HG03066 (cell line): Measurements from ENCODE around the gene PCDHA10.
"Not testable (repeated sequence)": the region's sequence is repeated elsewhere in the genome, so short reads cannot be mapped to it uniquely, and the experiment has no call there.

Experiments used
- ATAC-seq: cut with Tn5 transposase; IDR thresholded peaks from one replicate; pipeline ENCODE4 v1.9.1; 2021; ENCODE audit warnings: low read depth; ENCODE audit not compliant: unreplicated experiment

The PCDHA10 gene

DNA sequence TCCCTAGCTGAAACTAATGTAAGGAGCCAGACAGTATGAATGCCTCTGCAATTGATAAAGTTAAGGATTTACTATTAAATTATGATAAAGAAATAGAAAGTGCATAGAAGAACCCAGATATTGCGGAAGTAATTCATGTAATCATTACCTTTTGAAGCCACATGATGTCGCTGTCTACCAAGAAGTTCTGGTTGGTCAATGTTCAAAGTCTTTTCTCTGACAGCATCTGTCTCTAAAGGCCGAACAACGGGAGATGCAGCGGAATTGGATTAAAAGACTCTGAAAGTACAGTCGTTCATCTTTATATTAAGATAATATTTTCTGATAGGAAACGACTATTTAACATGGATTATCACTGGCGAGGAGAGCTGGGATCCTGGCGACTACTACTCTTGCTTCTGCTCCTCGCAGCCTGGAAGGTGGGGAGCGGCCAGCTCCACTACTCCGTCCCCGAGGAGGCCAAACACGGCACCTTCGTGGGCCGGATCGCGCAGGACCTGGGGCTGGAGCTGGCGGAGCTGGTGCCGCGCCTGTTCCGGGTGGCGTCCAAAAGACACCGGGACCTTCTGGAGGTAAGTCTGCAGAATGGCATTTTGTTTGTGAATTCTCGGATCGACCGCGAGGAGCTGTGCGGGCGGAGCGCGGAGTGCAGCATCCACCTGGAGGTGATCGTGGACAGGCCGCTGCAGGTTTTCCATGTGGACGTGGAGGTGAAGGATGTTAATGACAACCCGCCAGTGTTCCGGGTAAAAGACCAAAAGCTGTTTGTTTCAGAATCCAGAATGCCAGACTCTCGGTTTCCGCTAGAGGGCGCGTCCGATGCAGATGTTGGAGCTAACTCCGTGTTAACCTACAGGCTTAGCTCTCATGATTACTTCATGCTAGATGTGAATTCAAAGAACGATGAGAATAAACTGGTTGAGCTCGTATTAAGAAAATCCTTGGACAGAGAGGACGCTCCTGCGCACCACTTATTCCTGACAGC, 14.4 kb upstream of the PCDHA10 start, which contains the start of gene PCDHA8:
Gene PCDHA8, plus strand, starts transcription at position 210 of the 985 bp plus-strand sequence. Its CDS starts 135 bp downstream, at position 345.
- no peak for ATAC-seq

- ATAC-seq: no peak
These were observed 12.6 kb upstream of the PCDHA10 start for GRCh38 chr5:140842798-140843733.

DNA sequence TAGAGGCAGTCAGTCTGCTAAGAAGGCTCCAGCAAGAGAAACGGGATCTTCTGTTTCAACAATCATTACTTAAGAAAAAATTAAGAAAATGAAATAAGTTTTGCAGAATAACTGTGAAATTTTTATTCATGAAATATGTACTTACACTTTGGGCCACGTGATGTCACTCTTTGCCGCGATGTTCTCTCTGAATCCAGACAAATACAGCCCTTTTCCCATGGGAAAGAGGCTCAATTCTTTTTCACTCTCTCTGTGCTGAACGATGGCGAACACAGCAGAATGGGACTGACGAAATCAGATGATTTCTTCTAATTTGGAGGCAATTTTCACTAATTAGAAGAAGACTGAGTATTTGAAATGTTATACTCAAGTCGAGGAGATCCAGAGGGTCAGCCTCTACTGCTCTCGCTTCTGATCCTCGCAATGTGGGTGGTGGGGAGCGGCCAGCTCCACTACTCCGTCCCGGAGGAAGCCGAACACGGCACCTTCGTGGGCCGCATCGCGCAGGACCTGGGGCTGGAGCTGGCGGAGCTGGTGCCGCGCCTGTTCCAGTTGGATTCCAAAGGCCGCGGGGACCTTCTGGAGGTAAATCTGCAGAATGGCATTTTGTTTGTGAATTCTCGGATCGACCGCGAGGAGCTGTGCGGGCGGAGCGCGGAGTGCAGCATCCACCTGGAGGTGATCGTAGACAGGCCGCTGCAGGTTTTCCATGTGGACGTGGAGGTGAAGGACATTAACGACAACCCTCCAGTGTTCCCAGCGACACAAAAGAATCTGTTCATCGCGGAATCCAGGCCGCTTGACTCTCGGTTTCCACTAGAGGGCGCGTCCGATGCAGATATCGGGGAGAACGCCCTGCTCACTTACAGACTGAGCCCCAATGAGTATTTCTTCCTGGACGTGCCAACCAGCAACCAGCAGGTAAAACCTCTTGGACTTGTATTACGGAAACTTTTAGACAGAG, 7.3 kb upstream of the PCDHA10 start, which contains the start of gene PCDHA9:
Gene PCDHA9, plus strand, starts transcription at position 244 of the 964 bp plus-strand sequence. Its CDS starts 114 bp downstream, at position 358.
- ATAC-seq: not testable (repeated sequence)

GRCh38 chr5:140849831-140850634, 5.7 kb upstream of the PCDHA10 start:
- ATAC-seq: not testable (repeated sequence)

- ATAC-seq: no peak
These were observed 1.7 kb downstream of the PCDHA10 start for GRCh38 chr5:140857177-140857986.

DNA sequence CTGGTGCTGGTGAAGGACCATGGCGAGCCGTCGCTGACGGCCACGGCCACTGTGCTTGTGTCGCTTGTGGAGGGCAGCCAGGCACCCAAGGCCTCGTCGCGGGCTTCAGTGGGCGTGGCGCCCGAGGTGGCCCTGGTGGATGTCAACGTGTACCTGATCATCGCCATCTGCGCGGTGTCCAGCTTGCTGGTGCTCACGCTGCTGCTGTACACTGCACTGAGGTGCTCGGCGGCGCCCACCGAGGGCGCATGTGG, 2.2 kb downstream of the PCDHA10 start:
- ATAC-seq: no peak

GRCh38 chr5:140862441-140863295, 7.0 kb downstream of the PCDHA10 start:
- ATAC-seq: no peak

- ATAC-seq: no peak
These were observed 13.2 kb downstream of the PCDHA10 start, which contains the start of gene PCDHA11 for GRCh38 chr5:140868721-140869554. Gene PCDHA11, plus strand, starts transcription at chr5:140868957. Its CDS starts 147 bp downstream, at chr5:140869104.

DNA sequence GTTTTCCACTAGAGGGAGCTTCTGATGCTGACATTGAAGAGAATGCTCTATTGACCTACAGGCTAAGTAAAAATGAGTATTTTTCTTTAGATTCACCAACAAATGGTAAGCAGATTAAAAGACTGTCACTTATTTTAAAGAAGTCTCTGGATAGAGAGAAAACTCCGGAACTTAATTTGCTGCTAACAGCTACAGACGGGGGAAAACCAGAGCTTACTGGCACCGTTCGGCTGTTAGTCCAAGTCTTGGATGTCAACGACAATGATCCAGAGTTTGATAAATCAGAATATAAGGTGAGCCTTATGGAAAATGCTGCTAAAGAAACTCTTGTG, 13.8 kb downstream of the PCDHA10 start:
- ATAC-seq: no peak

DNA sequence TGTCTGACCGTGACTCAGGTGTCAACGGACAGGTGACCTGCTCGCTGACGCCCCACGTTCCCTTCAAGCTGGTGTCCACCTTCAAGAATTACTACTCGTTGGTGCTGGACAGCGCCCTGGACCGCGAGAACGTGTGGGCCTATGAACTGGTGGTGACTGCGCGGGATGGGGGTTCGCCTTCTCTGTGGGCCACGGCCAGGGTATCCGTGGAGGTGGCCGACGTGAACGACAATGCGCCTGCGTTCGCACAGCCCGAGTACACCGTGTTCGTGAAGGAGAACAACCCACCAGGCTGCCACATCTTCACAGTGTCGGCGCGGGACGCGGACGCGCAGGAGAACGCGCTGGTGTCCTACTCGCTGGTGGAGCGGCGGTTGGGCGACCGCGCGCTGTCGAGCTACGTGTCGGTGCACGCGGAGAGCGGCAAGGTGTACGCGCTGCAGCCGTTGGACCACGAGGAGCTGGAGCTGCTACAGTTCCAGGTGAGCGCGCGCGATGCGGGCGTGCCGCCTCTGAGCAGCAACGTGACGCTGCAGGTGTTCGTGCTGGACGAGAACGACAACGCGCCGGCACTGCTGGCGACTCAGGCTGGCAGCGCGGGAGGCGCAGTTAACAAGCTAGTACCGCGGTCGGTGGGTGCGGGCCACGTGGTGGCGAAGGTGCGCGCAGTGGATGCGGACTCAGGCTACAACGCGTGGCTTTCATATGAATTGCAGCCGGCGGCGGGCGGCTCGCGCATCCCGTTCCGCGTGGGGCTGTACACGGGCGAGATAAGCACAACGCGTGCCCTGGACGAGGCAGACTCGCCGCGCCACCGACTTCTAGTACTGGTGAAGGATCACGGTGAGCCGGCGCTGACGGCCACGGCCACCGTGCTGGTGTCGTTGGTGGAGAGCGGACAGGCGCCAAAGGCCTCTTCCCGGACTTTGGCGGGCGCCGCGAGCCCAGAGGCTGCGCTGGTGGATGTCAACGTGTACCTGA, 14.8 kb downstream of the PCDHA10 start:
- no peak for ATAC-seq

- ATAC-seq: no peak
These were observed 19.7 kb downstream of the PCDHA10 start, which contains the start of gene PCDHA12 for GRCh38 chr5:140875085-140876065. Gene PCDHA12, plus strand, starts transcription at chr5:140875308. Its CDS starts 165 bp downstream, at chr5:140875473.

GRCh38 chr5:140876541-140877261, 21.0 kb downstream of the PCDHA10 start:
- ATAC-seq: not testable (repeated sequence)

DNA sequence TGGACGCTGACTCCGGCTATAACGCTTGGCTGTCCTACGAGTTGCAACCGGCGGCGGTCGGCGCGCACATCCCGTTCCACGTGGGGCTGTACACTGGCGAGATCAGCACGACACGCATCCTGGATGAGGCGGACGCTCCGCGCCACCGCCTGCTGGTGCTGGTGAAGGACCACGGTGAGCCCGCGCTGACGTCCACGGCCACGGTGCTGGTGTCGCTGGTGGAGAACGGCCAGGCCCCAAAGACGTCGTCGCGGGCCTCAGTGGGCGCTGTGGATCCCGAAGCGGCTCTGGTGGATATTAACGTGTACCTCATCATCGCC, 21.5 kb downstream of the PCDHA10 start:
- ATAC-seq: no peak
